ENCODE measurements around the gene TP53AIP1.

DNA sequence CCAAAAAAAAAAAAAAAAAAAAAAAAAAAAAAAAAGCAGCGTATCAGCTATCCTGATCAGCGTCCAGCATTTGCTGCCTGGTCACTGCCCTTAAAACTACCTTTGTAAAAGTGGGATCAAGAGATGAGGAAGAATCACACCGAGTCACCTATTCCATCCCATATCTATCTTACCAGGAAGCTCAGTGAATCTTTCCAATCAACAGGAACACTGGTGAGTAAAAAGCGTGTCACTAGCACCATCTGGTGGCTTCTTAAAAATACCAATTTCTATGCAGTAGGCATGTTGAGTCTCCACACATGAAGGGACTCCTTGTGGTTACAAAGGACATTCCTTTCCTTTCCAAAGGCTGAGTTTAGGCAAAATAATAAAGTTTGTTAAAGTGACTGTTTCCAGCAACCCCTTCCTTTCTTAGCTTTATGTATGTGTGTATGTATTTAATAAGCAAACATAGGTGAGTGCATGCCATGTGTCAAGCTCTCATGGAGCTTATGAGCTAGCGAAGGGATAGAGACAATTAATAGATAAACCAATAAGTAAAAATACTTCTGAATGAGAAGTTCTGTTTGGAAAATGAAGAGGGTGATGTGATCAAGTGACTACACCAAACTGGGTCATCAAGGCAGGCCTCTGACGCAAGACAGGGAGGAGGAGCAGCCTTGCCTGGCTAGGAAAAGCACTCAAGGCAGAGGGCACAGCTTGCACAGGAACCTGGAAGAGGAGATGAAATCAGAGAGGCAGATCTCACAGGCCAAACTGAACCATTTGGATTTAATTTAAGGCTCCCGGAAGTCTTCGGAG, 13.9 kb upstream of the TP53AIP1 start:
- no peak for TF ChIP-seq POLR2AphosphoS2 (conservative IDR thresholded peaks at IDR 0.05; ENCODE audit: low read length)
- TF ChIP-seq, protein P1, sequence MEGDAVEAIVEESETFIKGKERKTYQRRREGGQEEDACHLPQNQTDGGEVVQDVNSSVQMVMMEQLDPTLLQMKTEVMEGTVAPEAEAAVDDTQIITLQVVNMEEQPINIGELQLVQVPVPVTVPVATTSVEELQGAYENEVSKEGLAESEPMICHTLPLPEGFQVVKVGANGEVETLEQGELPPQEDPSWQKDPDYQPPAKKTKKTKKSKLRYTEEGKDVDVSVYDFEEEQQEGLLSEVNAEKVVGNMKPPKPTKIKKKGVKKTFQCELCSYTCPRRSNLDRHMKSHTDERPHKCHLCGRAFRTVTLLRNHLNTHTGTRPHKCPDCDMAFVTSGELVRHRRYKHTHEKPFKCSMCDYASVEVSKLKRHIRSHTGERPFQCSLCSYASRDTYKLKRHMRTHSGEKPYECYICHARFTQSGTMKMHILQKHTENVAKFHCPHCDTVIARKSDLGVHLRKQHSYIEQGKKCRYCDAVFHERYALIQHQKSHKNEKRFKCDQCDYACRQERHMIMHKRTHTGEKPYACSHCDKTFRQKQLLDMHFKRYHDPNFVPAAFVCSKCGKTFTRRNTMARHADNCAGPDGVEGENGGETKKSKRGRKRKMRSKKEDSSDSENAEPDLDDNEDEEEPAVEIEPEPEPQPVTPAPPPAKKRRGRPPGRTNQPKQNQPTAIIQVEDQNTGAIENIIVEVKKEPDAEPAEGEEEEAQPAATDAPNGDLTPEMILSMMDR (IDR thresholded peaks at IDR 0.05) = peak; percentile 65

Data from A549 (cell line).